ENCODE results near the gene STK10.

The STK10 gene

GRCh38 chr5:172076761-172077244, 111.2 kb downstream of the STK10 start:
- TF ChIP-seq GATA2 (IDR thresholded peaks at IDR 0.05; ENCODE audit: low read depth, low read length) (no peak), GATA3 (IDR thresholded peaks at IDR 0.05; ENCODE audit: low read depth, low read length) (no peak)

GRCh38 chr5:172075656-172076055, 112.4 kb downstream of the STK10 start:
- TF ChIP-seq GATA2 (IDR thresholded peaks at IDR 0.05; ENCODE audit: low read depth, low read length) (no peak), GATA3 (IDR thresholded peaks at IDR 0.05; ENCODE audit: low read depth, low read length) (no peak)

- TF ChIP-seq GATA3 (IDR thresholded peaks at IDR 0.05; ENCODE audit: low read depth, low read length) (no peak), GATA2 (IDR thresholded peaks at IDR 0.05; ENCODE audit: low read depth, low read length) (no peak)
Measured at GRCh38 chr5:172074896-172075295, 113.1 kb downstream of the STK10 start.

- TF ChIP-seq GATA2 (IDR thresholded peaks at IDR 0.05; ENCODE audit: low read depth, low read length) = no peak
- no peak for TF ChIP-seq GATA3 (IDR thresholded peaks at IDR 0.05; ENCODE audit: low read depth, low read length)
Measured at GRCh38 chr5:172071309-172071875, 116.6 kb downstream of the STK10 start.

- no peak for TF ChIP-seq GATA3 (IDR thresholded peaks at IDR 0.05; ENCODE audit: low read depth, low read length)
- TF ChIP-seq GATA2 (IDR thresholded peaks at IDR 0.05; ENCODE audit: low read depth, low read length) = no peak
Measured at GRCh38 chr5:172065431-172066065, 122.5 kb downstream of the STK10 start.

- TF ChIP-seq GATA2 (IDR thresholded peaks at IDR 0.05; ENCODE audit: low read depth, low read length) (no peak), GATA3 (IDR thresholded peaks at IDR 0.05; ENCODE audit: low read depth, low read length) (no peak)
Measured at GRCh38 chr5:172064766-172065165, 123.3 kb downstream of the STK10 start.

GRCh38 chr5:172064358-172064757, 123.7 kb downstream of the STK10 start:
- no peak for TF ChIP-seq GATA3 (IDR thresholded peaks at IDR 0.05; ENCODE audit: low read depth, low read length)
- TF ChIP-seq GATA2 (IDR thresholded peaks at IDR 0.05; ENCODE audit: low read depth, low read length) = no peak

GRCh38 chr5:172063463-172064235, 124.4 kb downstream of the STK10 start:
- TF ChIP-seq GATA2 (IDR thresholded peaks at IDR 0.05; ENCODE audit: low read depth, low read length) (no peak), GATA3 (IDR thresholded peaks at IDR 0.05; ENCODE audit: low read depth, low read length) (no peak)

GRCh38 chr5:172059661-172060100, 128.3 kb downstream of the STK10 start:
- TF ChIP-seq GATA3 (IDR thresholded peaks at IDR 0.05; ENCODE audit: low read depth, low read length) (no peak), GATA2 (IDR thresholded peaks at IDR 0.05; ENCODE audit: low read depth, low read length) (no peak)

GRCh38 chr5:172058088-172058487, 129.9 kb downstream of the STK10 start:
- no peak for TF ChIP-seq GATA3 (IDR thresholded peaks at IDR 0.05; ENCODE audit: low read depth, low read length)
- TF ChIP-seq GATA2 (IDR thresholded peaks at IDR 0.05; ENCODE audit: low read depth, low read length) = no peak

GRCh38 chr5:172055996-172056395, 132.0 kb downstream of the STK10 start:
- TF ChIP-seq GATA3 (IDR thresholded peaks at IDR 0.05; ENCODE audit: low read depth, low read length) = no peak
- no peak for TF ChIP-seq GATA2 (IDR thresholded peaks at IDR 0.05; ENCODE audit: low read depth, low read length)

- TF ChIP-seq GATA3 (IDR thresholded peaks at IDR 0.05; ENCODE audit: low read depth, low read length) (no peak), GATA2 (IDR thresholded peaks at IDR 0.05; ENCODE audit: low read depth, low read length) (no peak)
Measured at GRCh38 chr5:172055421-172055820, 132.6 kb downstream of the STK10 start.

GRCh38 chr5:172054611-172055153, 133.3 kb downstream of the STK10 start:
- TF ChIP-seq GATA3 (IDR thresholded peaks at IDR 0.05; ENCODE audit: low read depth, low read length) = no peak
- no peak for TF ChIP-seq GATA2 (IDR thresholded peaks at IDR 0.05; ENCODE audit: low read depth, low read length)

All from SH-SY5Y (cell line).